ELR (cell line): ENCODE results near the gene CBARP.
A peak's percentile ranks its signal among the peaks of the same experiment; 100 is the strongest.

Experiments
- DNase-seq: peaks from one replicate; pipeline ENCODE4 v3.0.0-alpha.2; 2015; ENCODE audit warnings: low read depth

The CBARP gene

DNA sequence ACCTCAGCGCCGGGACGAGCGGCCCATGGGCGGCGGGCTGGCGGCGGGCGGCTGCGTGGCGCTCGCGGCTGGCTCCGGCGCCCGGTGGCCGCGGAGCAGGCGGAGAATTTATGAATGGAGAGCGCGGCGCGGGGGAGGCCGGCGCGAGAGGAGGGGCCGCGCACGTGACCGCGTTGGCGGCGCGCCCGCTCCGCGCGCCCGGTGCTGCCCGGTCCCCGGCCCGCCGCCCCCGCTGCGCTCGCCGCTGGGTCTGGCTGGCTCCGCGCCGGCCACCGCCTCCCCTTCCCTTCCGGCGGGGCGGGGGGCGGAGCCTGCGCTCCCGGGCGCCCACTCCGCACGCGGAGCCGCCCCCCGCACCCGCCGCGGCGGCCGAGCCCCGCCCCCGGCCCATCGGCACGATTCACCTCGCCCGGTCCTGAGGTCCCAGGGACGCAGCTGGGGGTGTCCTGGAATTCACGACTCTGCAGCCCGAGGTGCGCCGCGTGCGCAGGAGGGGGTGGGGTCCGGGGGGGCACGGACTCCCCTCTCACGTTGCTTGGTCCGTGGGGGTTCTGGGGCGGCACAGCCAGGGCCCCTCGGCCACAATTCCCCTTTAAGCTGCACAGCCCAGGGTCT is at the start of gene CBARP:
Gene CBARP (minus strand): TSS at position 252 of the 615 bp plus-strand sequence. CDS start 1,905 bp downstream, outside the sequence.
- peak; percentile 60 for DNase-seq

DNA sequence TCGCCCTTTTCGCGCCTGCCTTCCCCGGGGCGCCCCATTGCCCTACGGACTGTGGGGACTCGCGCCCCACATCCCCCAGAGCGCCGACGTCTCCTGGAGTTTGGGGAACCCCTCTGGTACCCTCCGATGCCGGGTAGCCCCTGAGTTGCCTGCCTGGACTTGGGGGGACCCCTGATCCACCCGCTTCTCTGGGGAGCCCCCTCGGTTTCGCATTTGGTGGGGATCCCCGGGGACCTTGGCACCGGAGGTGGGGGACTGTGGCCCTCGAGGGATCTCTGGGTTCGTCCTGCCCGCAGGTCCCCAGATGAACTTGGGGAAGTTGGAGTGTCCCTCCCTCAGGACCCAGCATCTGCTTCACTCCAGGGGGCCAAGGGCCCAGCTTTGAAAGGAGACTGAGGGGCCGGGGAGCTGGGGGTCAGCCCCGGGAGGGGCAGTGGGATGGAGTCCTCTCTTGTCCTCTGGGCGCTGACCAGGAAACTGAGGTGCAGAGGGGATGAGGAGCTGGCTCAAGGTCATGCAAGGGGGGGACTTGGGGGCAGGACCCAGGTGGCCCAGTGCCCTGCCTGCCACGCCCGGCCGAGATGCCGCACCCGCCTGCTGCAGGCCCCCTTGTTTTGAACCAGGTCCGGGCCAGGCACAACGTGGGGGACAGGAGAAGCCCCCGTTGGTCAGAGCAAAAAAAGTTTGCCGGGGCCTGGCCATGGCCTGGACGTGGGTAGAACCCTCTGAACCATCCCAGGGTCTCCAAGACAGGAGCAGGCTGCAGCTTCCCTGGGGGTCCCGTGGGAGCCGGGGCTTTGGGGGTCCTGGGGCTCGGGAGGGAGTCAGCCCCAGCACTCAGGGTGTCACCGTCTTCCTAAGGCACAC is 48.9 kb upstream of the CBARP start:
- no peak for DNase-seq

DNA sequence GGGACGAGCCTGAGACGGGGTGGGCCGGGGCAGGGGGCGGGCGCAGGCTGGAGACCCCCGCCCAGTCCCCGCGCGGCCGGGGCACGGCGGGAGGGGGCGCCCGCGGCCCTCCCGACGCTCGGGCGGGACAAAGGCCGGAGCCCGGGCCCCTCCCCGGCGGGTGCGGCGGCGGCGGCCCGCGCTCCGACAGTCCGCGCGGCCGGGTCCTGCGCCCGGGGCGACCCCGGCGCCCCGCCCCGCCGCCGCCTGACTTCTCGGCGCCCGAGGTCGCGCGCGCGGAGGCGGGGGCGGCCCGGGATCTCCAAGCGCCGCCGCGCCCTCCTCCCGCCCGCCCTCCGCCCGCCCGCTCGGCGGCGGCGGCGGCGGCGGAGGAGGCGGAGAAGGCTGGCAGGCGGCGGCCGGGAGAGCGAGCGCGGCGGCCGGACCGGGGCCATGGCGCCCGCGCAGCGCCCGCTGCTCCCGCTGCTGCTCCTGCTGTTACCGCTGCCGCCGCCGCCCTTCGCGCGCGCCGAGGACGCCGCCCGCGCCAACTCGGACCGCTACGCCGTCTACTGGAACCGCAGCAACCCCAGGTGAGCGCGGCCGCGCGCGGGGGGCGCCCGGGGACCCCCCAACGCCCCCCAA is 48.0 kb upstream of the CBARP start, which contains the start of gene EFNA2:
Gene EFNA2 (plus strand): TSS at position 137 of the 624 bp plus-strand sequence. CDS start 296 bp downstream, at position 433.
- DNase-seq, result no peak

DNA sequence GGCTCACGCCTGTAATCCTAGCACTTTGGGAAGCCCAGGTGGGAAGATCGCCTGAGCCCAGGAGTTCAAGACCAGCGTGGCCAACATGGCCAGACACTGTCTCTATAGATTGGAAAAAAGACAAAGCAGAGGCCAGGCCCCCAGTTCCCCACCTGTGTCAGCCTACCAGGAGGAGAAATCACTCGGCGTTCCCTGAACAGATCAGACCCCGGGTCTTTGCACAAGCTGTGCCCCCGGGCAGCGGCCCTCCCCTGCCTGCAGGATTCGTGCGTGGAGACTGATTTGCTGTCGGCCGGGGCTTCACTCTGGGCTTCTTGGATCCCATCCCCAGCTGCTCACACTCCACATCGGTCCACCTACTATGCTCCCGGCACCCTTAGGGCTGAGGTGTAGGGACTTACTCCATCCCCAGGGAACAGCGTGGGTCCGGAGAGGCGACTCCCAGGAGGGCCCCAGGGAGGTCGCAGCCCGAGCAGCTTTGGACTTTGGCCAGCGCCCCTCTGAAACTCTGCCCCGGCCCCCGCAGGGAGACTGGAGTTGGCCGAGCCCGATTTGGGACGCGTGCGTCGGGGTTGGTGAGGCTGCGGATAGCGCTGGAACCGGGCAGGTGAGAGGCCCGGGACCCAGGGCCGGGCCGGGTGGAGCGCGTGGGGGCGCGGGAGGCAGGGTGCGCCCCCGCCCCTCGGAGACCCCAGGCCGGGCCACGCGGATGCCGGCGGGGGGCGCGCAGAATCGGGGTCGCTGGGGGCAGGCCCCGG is 47.4 kb upstream of the CBARP start:
- no peak for DNase-seq

DNA sequence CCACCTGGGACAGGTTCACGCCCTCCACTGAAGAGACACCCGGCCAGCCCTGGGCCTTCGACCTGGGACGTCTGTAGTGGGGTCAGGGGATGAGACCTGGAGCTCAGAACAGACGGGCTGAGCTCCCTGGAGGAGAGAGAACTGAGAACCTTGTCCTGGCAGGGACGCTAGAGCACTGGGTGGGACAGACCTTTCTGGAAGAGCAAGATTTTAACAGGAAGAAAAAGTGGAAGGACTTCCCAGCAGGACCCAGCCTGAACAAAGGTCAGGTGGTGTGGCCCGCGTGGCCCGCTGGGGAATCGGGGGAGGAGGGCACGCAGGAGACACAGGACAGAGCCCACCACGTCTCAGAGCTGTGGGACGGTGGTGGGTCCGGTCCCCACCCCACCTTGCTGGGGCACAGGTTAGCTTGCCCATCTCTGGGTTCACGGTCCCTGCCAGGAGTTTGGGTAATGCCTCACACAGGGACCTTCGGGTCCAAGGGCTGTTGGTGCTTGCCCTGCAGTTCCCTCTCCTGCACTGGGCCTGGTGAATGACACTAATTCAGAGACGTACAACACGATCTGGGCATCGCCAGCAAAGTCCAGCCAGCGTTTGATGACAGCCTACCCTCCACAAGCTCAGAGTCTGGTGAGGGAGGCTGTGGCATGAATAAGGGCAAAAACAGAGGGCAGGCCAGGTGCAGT is 46.6 kb upstream of the CBARP start:
- DNase-seq, result no peak

- DNase-seq, result no peak
Observed at GRCh38 chr19:1283917-1284292, 46.1 kb upstream of the CBARP start.

DNA sequence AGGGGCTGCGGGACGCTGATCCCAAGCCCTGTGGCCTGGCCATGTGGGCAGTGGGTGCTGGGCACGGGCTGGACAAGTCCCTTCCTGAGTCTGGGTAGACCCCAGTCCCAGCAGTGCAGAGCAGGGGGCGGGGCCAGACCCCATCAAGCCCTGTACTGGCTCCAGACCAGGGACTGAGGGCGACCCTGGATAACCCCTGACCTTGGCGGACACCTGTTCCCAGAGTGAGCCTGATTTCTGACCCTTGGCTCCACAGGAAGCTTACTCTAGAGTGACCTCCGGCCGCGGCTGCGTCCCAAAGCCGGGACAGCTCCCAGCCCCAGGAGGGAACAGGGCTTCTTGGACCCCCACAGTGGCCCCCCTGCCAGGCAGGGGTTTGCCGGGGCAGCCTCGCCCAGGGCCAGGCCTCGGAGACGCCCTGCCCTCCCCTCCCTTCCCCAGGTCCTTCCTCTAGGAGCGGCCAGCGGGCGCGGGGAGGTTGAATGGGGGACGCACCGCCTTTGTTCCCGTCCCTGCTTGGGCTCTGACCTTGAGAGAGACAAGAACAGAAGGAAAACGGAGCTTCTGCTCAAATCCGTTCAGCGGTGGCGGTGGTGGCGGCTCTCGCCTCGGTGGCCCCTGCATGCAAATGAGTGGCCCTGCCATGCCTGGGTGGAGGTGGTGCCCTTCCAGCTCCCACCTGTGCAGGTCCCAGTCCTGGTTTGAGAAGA is 45.6 kb upstream of the CBARP start:
- DNase-seq, result no peak

DNA sequence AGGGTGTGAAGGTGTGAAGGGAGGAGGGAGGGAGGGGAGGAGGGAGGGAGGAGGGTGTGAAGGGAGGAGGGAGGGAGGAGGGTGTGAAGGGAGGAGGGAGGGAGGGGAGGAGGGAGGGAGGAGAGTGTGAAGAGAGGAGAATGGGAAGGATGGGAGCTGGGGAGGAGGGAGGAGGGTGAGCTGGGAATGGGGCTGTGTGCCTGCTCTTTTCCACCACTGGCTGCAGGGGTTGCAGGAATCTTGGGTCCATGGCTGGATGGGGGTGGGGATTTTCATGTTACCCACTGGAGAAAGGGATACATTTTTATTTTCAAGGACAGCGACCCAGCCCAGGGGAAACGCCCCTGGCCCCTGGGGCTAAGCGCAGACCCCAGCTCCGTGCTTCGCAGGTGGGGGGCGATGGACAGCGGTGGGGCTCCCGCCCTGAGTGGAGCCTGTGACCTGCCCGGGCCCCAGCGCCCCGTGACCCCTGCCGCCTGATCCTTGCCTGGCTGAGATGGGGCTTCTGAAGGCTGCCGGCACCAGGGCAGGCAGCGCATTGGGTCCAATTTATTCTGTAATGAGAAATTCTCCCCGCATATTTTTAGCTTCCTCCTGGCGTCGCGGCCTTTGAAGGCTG is 44.9 kb upstream of the CBARP start:
- peak; percentile 45 for DNase-seq

DNA sequence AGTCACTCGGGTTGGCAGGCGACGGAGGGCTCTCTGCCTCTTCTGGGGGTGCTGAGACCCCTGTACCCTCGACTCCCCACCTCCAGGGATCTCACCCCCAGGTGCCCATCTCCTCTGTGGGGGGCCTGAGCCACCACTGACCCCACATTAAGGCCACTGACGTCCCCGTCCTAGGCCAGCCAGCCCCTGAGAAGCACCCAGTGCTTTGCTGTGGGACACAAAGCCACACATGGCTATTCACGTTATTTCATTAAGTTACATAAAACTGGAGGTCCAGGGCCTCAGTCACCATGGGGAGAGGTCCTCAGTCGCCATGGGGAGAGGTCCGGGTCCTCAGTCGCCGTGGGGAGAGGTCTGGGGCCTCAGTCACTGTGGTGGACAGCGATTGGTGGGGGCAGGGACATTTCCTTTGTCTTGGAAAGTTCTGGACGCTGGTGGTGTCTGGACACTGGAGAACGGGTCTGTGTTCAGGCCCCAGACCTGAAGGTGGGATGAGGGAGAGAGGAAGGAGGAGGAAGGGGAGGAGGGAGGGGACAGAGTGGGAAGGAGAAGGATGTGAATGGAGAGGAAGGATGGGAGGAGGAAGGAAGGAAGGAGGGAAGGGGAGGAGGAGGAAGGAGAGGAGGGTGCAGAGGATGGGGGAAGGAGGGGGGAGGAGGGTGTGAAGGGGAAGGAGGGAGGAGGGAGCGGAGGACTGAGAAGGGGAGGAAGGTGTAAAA is 43.9 kb upstream of the CBARP start:
- DNase-seq, result no peak

GRCh38 chr19:1280636-1281568 is 43.1 kb upstream of the CBARP start:
- no peak for DNase-seq

DNA sequence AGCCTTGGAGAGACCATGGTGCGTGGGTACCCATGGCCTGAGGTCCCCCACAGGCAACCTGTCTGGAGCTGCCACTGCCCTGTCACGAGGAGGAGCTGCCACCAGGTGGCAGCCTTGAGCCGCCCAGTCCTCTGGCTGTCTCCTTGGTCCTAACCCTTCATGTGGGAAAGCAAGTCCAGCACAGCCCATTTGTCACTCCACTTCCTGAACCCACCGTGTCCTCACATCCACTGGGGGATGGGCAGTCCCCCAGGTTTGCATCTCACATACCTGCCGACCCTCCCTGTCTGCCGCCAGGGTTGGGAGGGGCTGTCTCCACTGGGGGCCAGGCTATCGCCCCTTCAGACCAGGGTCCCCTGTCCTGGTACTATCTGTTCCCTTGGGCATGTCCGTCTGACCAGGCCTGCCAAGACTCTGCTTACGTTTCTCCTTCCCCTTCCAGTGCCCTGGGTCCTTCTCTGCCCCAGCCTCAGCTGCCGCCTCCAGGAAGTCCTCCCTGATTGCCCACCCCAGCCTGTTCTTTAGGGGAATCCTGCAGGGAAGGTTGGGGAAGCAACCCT is 42.1 kb upstream of the CBARP start:
- peak; percentile 83 for DNase-seq

GRCh38 chr19:1278713-1279660 is 41.2 kb upstream of the CBARP start:
- DNase-seq, result no peak

DNA sequence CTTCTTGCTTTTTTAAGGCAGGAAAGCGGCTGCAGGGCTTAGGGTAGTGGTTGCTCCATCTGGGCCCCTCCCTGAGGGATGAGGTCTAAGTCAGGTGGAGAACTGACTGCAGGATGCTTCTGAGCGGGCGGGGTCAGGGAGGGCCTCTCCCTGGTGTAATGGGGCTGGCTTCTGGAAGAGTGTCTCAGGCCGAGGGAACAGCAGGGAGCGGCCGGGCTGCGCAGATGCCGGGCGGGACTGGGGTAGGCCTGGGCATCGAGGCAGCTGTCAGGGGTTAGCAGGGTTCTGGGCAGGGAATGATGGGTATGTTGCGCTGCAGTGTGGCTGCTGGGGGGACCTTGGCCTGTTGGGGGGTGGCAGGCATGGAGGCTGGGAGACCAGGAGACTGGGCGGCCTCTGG is 40.3 kb upstream of the CBARP start:
- DNase-seq, result no peak

DNA sequence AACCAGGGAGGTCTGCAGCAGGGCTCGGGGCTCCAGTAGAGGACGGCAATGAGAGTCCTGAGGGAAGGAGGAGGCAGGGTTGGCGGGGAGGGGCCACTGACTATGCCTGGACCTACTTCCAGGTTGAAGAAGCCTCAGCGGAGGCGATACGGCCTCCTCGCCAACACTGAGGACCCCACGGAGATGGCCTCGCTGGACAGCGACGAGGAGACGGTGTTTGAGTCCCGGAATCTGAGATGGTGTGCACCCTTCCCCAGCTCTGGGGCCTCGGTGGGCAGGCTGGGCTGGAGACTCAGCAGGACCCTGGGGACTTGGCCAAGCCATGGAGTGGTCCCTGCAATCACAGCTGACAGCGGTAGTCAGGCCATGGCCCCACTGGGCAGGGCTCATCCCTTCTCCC is 39.3 kb upstream of the CBARP start:
- no peak for DNase-seq

DNA sequence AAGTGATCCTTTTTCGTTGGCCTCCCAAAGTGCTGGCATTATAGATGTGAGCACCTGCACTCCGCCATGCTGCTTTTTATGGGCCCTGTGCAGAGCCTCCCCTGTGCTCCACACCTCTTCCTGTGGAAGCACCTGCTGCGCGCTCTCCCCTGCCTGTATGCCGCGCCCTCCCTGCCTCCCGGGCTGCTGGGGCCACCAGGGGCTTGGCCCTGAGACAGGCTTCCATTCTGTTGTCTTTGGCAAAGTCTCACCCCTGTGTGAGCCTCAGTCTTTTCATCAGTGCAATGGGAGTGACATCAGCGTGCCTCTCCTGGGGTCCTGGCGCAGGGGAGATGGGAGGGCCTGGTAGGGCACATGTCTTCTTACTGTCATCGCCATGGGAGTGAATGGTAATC is 38.8 kb upstream of the CBARP start:
- no peak for DNase-seq

DNA sequence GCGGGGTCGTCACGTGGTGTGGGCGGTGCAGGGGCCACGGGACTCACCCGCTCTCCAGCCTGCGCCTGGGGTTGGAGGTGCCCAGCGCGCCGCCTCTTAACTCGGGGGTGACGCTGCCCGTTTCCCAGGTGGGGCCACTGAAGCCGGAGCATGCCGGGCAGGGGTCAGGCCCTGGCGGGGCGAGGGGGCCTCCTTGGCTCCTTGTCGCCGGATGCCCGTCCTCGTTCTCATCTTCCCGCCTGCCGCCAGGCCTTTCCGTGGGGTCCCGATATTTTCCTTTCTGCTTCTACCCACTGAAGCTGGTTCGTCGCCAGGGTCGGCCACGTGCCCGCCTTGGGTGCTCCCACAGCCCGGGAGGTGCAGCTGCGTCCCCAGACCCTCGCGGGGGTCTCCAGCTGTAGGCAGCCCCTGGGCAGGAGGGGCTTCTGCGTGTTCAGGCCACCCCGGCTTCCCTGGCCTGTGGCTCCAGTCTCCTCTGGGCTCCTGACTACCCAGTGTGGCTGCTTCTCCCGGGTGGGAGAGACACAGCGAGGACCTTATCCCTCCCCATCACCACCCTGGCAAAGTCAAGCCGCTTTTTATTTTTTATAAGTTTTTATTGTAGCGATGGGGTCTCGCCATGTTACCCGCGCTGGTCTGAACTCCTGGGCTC is 38.3 kb upstream of the CBARP start:
- no peak for DNase-seq
